Renal cortex interstitium (tissue), 15 donors: ENCODE measurements around the gene DOC2A. TPM values are rescaled to one million over a fixed set of nuclear protein-coding genes. Genes with fewer than 3 reads are reported as not detected.
"Not testable (repeated sequence)": the region's sequence is repeated elsewhere in the genome, so short reads cannot be mapped to it uniquely, and the experiment has no call there.

Experiments
- DNase-seq, 11 donors: peaks; one replicate each; pipeline ENCODE4 v3.0.0-alpha.2; 2013; ENCODE audit warnings: low read depth in 9 of 11, low spot score in 4 of 11; ENCODE audit errors: extremely low read depth in 1 of 11
- long read RNA-seq, 16 experiments: transcript quantifications; one replicate each; lab custom pipeline, GENCODE V29; 2026
- polyA plus RNA-seq, 3 donors: library from polyadenylated mRNA; unstranded; fragments of 120-200 nt; gene quantifications; one replicate each; pipeline ENCODE4 v1.2.1, GENCODE V29; 2013; ENCODE audit not compliant: insufficient read length in 3 of 3

The DOC2A gene
- 1 to 10 TPM; 2.2 to 5.2 (median 2.5) TPM for polyA plus RNA-seq
- long read RNA-seq, donor 1, result 0 reads
- long read RNA-seq, donor 2, result 0 reads
- long read RNA-seq, donor 3, partial matches to known transcripts, result 7 of 33 reads
- long read RNA-seq, donor 3, other reads (novel, unspliced or antisense), result 26 of 33 reads
- long read RNA-seq, donor 4, partial matches to known transcripts, result 34 of 34 reads
- long read RNA-seq, donor 4, other reads (novel, unspliced or antisense), result 0 of 34 reads
- long read RNA-seq, donor 5, result 0 reads
- long read RNA-seq, donor 6, result 0 reads
- long read RNA-seq, donor 7, result 0 reads
- long read RNA-seq, donor 8, result 0 reads
- long read RNA-seq, donor 9, result 0 reads
- long read RNA-seq, donor 10, result 0 reads
- long read RNA-seq, donor 11, result 0 reads
- long read RNA-seq, donor 12, result 0 reads
- long read RNA-seq, donor 13, result 0 reads
- long read RNA-seq, donor 14, result 0 reads
- long read RNA-seq, donor 15, result 0 reads
- long read RNA-seq, donor 16, result 0 reads

- no peak for DNase-seq
These were observed at the start of gene DOC2A for GRCh38 chr16:30010844-30011713. Gene DOC2A (minus strand): TSS chr16:30011027. CDS start chr16:30010222, 805 bp downstream.

GRCh38 chr16:30060346-30060745, 49.5 kb upstream of the DOC2A start:
- DNase-seq, result no peak

GRCh38 chr16:30054959-30055553, 44.2 kb upstream of the DOC2A start:
- no peak for DNase-seq

GRCh38 chr16:30054451-30054850, 43.6 kb upstream of the DOC2A start:
- DNase-seq, result no peak

DNA sequence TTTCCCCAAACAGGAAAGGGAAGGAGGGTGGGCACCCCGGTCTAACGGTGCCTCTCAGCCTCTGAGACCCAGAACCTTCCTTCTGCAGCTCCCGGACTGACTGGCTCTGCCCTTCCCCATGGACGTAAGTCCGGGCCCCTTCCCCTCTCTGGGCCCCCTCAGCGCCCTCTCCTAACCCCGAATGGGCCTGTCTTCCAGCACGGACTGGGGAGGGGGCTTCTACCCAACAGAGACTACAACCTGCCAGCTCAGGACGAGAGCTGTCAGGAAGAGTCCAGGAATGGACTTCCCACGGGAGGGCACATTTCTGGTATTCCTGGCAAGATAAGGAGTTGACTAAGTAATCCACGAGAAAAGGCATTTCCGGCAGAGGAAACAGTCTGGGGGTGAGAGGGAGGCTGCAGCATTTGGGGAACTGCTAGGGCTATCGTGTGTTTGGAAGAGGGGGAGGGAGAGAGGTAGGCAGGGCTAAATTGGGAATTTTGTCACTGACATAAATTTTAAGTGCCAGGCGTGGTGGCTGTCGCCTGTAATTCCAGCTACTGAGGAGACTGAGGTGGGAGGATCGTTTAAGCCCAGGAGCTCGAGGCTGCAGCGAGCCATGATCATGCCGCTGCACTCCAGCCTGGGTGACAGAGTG, 42.7 kb upstream of the DOC2A start:
- no peak for DNase-seq

GRCh38 chr16:30052671-30053372, 42.0 kb upstream of the DOC2A start:
- peak in 9 of 11 donors; percentile 77 to 91 (median 85) for DNase-seq

DNA sequence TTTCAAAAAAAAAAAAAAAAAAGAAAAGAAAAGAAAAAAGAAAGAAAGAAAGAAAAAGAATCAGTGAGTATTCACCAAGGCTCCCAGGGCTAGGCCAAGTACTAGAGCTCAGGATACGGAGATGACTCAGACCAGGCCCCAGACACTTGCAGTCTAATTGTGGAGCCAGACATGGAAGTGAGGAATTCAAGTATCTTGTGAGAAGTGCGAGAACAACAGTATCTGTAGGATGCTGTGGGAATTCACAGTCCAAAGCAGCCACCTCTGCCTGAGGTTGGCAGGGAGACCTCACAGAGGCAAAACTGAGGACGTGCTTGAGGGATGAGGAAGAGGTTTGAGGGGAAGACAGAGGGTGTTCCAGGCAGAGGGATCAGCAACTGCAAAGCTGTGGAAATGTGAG, 40.7 kb upstream of the DOC2A start:
- DNase-seq, result no peak

DNA sequence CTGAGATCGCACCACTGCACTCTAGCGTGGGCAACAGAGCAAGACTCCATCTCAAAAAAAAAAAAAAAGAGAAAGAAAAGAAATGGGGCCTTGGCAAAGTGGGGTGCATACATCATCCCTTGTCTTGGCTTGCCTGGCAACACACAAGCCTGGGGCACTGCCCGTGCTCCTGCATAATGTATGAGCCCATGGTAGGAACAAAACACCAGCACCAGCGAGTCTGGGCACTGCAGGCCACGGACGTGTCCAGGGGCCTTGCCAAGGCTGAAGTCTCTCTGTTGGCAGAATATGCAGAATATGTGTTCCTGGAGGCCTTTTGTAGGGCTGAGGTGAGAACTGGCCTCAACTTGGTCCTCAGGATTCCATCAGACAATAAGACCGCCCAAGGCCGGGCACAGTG, 39.0 kb upstream of the DOC2A start:
- no peak for DNase-seq

GRCh38 chr16:30046588-30046987, 35.8 kb upstream of the DOC2A start:
- DNase-seq, result no peak

DNA sequence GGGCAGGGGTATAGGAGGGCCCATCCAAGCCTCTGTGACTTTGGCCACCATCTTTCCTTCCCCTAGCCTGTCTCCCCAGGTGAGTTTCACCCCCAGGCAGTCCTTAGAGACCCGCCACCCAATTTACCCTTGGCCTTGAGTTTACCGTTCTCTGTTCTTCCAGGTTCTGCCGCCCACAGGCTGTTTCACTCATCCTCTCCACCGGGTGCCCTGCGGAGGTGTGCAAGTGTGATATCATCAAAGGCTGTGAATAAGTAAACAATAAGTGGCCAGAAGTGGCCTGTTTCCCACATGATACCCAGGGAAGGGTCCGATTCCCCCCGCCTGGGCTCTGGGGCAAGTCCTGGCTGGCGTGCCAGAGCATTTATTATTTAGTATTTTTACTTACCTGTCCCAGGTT, 35.4 kb upstream of the DOC2A start:
- DNase-seq, result no peak

- DNase-seq, result no peak
These were observed 31.0 kb upstream of the DOC2A start for GRCh38 chr16:30041841-30042240.

DNA sequence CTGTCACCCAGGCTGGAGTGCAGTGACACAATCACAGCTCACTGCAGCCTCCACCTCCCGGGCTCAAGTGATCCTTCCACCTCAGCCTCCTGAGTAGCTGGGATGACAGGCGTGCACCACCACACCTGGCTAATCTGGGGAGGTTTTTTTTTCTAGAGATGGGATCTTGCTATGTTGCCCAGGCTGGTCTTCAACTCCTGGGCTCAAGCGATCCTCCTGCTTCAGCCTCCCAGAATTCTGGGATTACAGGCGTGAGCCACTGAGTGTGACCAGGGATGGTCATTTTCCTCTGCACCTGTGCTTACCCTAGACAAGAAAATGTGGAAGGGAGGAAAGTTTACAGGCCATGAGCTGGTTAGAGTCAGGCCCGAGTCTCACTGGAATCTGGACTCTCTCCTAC, 29.9 kb upstream of the DOC2A start:
- not testable (repeated sequence) for DNase-seq

DNA sequence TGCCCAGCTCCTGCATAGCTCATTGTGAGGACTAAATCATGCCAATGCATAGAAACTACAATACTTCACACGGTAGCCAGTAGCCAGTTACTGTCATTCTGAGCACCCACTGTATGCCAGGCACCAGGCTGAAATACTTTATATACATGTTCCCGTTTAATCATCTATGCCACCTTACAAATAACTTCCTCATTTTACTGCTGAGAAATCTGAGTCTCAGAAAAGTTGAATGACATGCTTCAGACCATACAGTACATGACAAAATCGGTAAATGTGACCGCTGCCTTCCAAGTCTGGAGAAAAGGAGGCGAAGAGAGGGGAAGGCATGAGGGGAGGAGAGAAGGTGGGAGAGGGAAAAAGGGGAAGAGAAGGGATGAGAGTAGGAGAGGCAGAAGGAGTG, 29.4 kb upstream of the DOC2A start:
- DNase-seq, result no peak

DNA sequence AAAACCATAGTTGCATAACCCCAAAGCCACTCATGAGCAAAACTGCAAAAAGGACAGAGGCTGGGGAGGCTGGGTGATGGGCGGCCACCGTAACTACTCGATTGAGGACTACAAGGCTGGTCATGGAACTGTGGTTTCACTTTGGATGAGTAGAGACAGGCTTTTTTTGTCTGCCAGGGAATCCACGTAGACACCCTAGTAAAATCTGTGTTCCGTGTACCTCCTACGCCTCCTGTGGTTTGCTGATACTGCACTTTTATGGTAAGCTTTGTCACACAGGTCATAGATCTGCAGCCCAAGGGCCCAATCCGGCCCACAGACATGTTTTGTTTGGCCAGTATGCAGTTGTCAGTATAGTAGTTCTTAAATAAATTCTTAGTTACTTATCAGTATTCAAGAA, 22.4 kb upstream of the DOC2A start:
- no peak for DNase-seq

GRCh38 chr16:30032083-30032819, 21.4 kb upstream of the DOC2A start:
- peak in 6 of 11 donors; percentile 47 to 72 (median 53) for DNase-seq

GRCh38 chr16:30031477-30031918, 20.7 kb upstream of the DOC2A start:
- no peak for DNase-seq

GRCh38 chr16:30030841-30031413, 20.1 kb upstream of the DOC2A start, which contains the start of gene TLCD3B:
Gene TLCD3B (minus strand): TSS chr16:30031271. CDS start chr16:30030527, 744 bp downstream.
- peak in 1 of 11 donors; percentile 18 for DNase-seq
